UCSD-AML1 (cell line): ENCODE measurements around the gene GFPT2.
"Not testable (repeated sequence)": the region's sequence is repeated elsewhere in the genome, so short reads cannot be mapped to it uniquely, and the experiment has no call there.

ENCODE experiments used
- DNase-seq: peaks from one replicate; lab custom pipeline; 2025; ENCODE audit not compliant: unreplicated experiment; lab: John Stamatoyannopoulos, UW

GFPT2 gene

GRCh38 chr5:180311216-180311615 is 41.9 kb downstream of the GFPT2 start:
- DNase-seq, result no peak

GRCh38 chr5:180306796-180307195 is 46.3 kb downstream of the GFPT2 start:
- DNase-seq, result no peak

GRCh38 chr5:180305481-180305880 is 47.7 kb downstream of the GFPT2 start:
- no peak for DNase-seq

- DNase-seq, result no peak
These were observed 48.4 kb downstream of the GFPT2 start for GRCh38 chr5:180304431-180305375.

GRCh38 chr5:180304016-180304292 is 49.2 kb downstream of the GFPT2 start:
- no peak for DNase-seq

GRCh38 chr5:180303226-180304015 is 49.7 kb downstream of the GFPT2 start:
- no peak for DNase-seq

GRCh38 chr5:180302256-180302655 is 50.9 kb downstream of the GFPT2 start:
- no peak for DNase-seq

- DNase-seq, result no peak
These were observed 51.9 kb downstream of the GFPT2 start for GRCh38 chr5:180301253-180301652.

- no peak for DNase-seq
These were observed 53.6 kb downstream of the GFPT2 start for GRCh38 chr5:180299526-180299925.

GRCh38 chr5:180299014-180299413 is 54.1 kb downstream of the GFPT2 start:
- not testable (repeated sequence) for DNase-seq

GRCh38 chr5:180297587-180298282 is 55.4 kb downstream of the GFPT2 start:
- DNase-seq, result no peak

GRCh38 chr5:180296771-180297170 is 56.4 kb downstream of the GFPT2 start:
- DNase-seq, result no peak

GRCh38 chr5:180294913-180295555 is 58.1 kb downstream of the GFPT2 start:
- DNase-seq, result no peak

- peak; percentile 44 for DNase-seq
These were observed 58.7 kb downstream of the GFPT2 start for GRCh38 chr5:180294411-180294810.

- DNase-seq, result peak; percentile 87
These were observed 60.9 kb downstream of the GFPT2 start, which contains the start of gene MAPK9 for GRCh38 chr5:180291943-180292831. Gene MAPK9, minus strand, starts transcription at chr5:180292083. Its CDS starts 11,522 bp downstream, at chr5:180280561.

GRCh38 chr5:180291234-180291940 is 61.7 kb downstream of the GFPT2 start:
- DNase-seq, result peak; percentile 43

- no peak for DNase-seq
These were observed 62.4 kb downstream of the GFPT2 start for GRCh38 chr5:180290568-180291233.

- no peak for DNase-seq
These were observed 63.2 kb downstream of the GFPT2 start for GRCh38 chr5:180289966-180290365.

- DNase-seq, result no peak
These were observed 63.7 kb downstream of the GFPT2 start for GRCh38 chr5:180289433-180289832.
